GM18868 (cell line): ENCODE measurements around the gene NF1.
"Not testable (repeated sequence)": the region's sequence is repeated elsewhere in the genome, so short reads cannot be mapped to it uniquely, and the experiment has no call there.

Experiments used
- ATAC-seq: cut with Tn5 transposase; IDR thresholded peaks from one replicate; pipeline ENCODE4 v1.9.1; 2021; ENCODE audit warnings: mild to moderate bottlenecking, moderate library complexity; ENCODE audit not compliant: unreplicated experiment

Gene NF1

GRCh38 chr17:31122746-31123145 is 28.0 kb downstream of the NF1 start:
- no peak for ATAC-seq

- no peak for ATAC-seq
Observed at GRCh38 chr17:31126318-31126717, 31.5 kb downstream of the NF1 start.

- ATAC-seq: no peak
Observed at GRCh38 chr17:31128241-31128640, 33.5 kb downstream of the NF1 start.

- no peak for ATAC-seq
Observed at GRCh38 chr17:31130286-31131224, 35.8 kb downstream of the NF1 start.

GRCh38 chr17:31131299-31131698 is 36.5 kb downstream of the NF1 start:
- ATAC-seq: no peak

GRCh38 chr17:31132977-31133376 is 38.2 kb downstream of the NF1 start:
- no peak for ATAC-seq

GRCh38 chr17:31134576-31134975 is 39.8 kb downstream of the NF1 start:
- ATAC-seq: no peak

- no peak for ATAC-seq
Observed at GRCh38 chr17:31136319-31136718, 41.5 kb downstream of the NF1 start.

- no peak for ATAC-seq
Observed at GRCh38 chr17:31140111-31140510, 45.3 kb downstream of the NF1 start.

- no peak for ATAC-seq
Observed at GRCh38 chr17:31144428-31144827, 49.7 kb downstream of the NF1 start.

- no peak for ATAC-seq
Observed at GRCh38 chr17:31144836-31145235, 50.1 kb downstream of the NF1 start.

GRCh38 chr17:31147507-31148202 is 52.9 kb downstream of the NF1 start:
- ATAC-seq: no peak

- ATAC-seq: no peak
Observed at GRCh38 chr17:31148205-31148604, 53.4 kb downstream of the NF1 start.

- ATAC-seq: no peak
Observed at GRCh38 chr17:31152271-31152670, 57.5 kb downstream of the NF1 start.

- no peak for ATAC-seq
Observed at GRCh38 chr17:31155208-31155810, 60.5 kb downstream of the NF1 start.

GRCh38 chr17:31156326-31156725 is 61.5 kb downstream of the NF1 start:
- no peak for ATAC-seq

GRCh38 chr17:31156864-31157263 is 62.1 kb downstream of the NF1 start:
- ATAC-seq: not testable (repeated sequence)

GRCh38 chr17:31158746-31159377 is 64.1 kb downstream of the NF1 start:
- no peak for ATAC-seq

- ATAC-seq: no peak
Observed at GRCh38 chr17:31163091-31163781, 68.5 kb downstream of the NF1 start.

- ATAC-seq: no peak
Observed at GRCh38 chr17:31167111-31167510, 72.3 kb downstream of the NF1 start.

GRCh38 chr17:31171701-31172100 is 76.9 kb downstream of the NF1 start:
- ATAC-seq: no peak
